Testis (tissue), 2 donors: ENCODE data around the gene CUL1.

Experiments used
- CTCF ChIP-seq, 3 experiments: fragments of 450-650 bp in 2 of 3; fragments of 200-600 bp in 1 of 3; sonication (generic) in 1 of 3; IDR thresholded peaks; one replicate each; pipeline ENCODE4 v1.5.1; 2016 to 2019; ENCODE audit warnings: antibody characterized with exemption in 3 of 3, mild to moderate bottlenecking in 2 of 3, moderate library complexity in 1 of 3
- POLR2A ChIP-seq: fragments of 450-650 bp; IDR thresholded peaks from one replicate; pipeline ENCODE4 v1.6.1; 2017; ENCODE audit warnings: antibody characterized with exemption, mild to moderate bottlenecking, moderate library complexity

- TF ChIP-seq CTCF (IDR thresholded peaks at IDR 0.05) (no peak), POLR2A (no peak)
Measured at GRCh38 chr7:148717266-148717793, 18.6 kb downstream of the CUL1 start.
